Ectodermal cell (in vitro differentiated cells): ENCODE measurements around the gene ROR2.
"Not testable (repeated sequence)": the region's sequence is repeated elsewhere in the genome, so short reads cannot be mapped to it uniquely, and the experiment has no call there.

ENCODE experiments used
- H3K27ac ChIP-seq: 2 replicates; pipeline ENCODE4 v1.7.0; 2013; ENCODE audit warnings: mild to moderate bottlenecking, low read depth, low read length; ENCODE audit not compliant: insufficient read depth, poor library complexity, severe bottlenecking
- H3K27me3 ChIP-seq: 2 replicates; pipeline ENCODE4 v1.7.0; 2013; ENCODE audit warnings: mild to moderate bottlenecking, low read length; ENCODE audit not compliant: insufficient read depth, control insufficient read depth, poor library complexity, severe bottlenecking
- H3K36me3 ChIP-seq: one replicate; pipeline ENCODE4 v1.7.0; 2013; ENCODE audit warnings: low read length; ENCODE audit not compliant: control insufficient read depth, insufficient read depth
- H3K4me1 ChIP-seq: one replicate; pipeline ENCODE4 v1.7.0; 2013; ENCODE audit warnings: low read length; ENCODE audit not compliant: control insufficient read depth, insufficient read depth
- H3K4me3 ChIP-seq: 2 replicates; pipeline ENCODE4 v1.7.0; 2013; ENCODE audit warnings: low read depth, low read length, control low read depth; ENCODE audit not compliant: insufficient read depth
- H3K9me3 ChIP-seq: 2 replicates; pipeline ENCODE4 v1.7.0; 2013; ENCODE audit warnings: mild to moderate bottlenecking, low read length, moderate library complexity; ENCODE audit not compliant: control insufficient read depth
- WGBS, 2 experiments: methylation state at CpG; one replicate each; pipeline ENCODE4 v1.1.7; 2013; ENCODE audit warnings: missing lambda C conversion rate in 2 of 2; 5-methylcytosine and 5-hydroxymethylcytosine counted together

The ROR2 gene

GRCh38 chr9:91547081-91547480 lies 402.9 kb downstream of the ROR2 start:
- Histone ChIP-seq H3K4me1 (no peaks in the 10 kb centered on the region), H3K27me3 (no peaks in the 10 kb centered on the region), H3K9me3 (no peaks in the 10 kb centered on the region), H3K27ac (no peak overlapping the region), H3K36me3 (no peaks in the 10 kb centered on the region), H3K4me3 (no peak overlapping the region)
- WGBS, 2 experiments: 93 to 95% methylated on average over 2 of the region's 2 CpGs

DNA sequence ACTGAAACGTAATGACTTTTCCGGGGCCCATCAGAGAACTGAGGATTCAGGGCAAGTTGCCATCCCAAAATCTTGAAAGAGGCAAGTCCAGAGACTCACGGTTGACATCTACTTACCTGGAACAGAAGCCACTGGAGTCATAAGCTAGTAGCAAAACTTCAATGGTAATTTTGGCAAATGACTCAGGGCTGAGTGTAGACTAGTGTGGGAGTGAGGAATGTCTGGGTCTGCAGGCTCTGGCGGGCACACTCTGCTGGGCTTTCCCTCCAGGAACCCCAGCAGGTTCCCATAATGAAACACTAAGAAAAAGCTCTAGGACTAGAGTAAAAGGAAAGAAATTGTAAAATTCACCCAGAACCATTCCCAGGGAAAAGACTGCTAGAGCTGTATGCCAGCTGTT lies 403.5 kb downstream of the ROR2 start:
- H3K36me3 ChIP-seq: no peaks in the 10 kb centered on the region
- WGBS, 2 experiments: 96% methylated on average over 4 of the region's 4 CpGs
- no peaks in the 10 kb centered on the region for H3K9me3 ChIP-seq
- no peaks in the 10 kb centered on the region for H3K4me1 ChIP-seq
- H3K4me3 ChIP-seq: no peak overlapping the region
- H3K27me3 ChIP-seq: no peaks in the 10 kb centered on the region
- H3K27ac ChIP-seq: no peak overlapping the region

DNA sequence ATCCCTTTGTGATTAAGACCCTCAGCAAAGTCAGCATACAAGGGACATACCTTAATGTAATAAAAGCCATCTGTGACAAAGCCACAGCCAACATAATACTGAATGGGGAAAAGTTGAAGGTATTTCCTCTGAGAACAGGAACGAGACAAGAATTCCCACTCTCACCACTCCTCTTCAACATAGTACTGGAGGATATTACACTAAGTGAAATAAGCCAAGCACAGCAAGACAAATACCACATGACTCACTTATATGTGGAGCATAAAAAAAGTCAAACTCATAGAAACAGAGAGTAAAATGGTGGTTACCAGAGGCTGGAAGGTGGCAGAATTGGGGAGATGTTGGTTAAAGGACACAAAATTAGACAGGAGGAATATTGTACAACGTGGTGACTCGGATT lies 408.3 kb downstream of the ROR2 start:
- WGBS, 2 experiments: 67 to 83% methylated on average over 1 of the region's 3 CpGs
- no peak overlapping the region for H3K27ac ChIP-seq

DNA sequence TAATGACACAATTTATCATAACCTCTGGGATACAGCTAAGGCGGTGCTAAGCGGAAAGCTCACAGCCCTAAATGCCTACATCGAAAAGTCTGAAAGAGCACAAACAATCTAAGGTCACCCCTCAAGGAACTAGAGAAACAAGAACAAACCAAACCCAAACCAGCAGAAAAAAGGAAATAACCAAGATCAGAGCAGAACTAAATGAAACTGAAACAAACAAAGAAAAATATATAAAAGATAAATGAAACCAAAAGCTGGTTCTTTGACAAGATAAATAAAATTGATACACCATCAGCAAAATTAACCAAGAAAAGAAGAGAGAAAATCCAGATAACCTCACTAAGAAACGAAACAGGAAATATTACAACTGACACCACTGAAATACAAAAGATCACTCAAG lies 409.5 kb downstream of the ROR2 start:
- H3K4me1 ChIP-seq, H3K27me3 ChIP-seq, H3K9me3 ChIP-seq, H3K4me3 ChIP-seq, H3K36me3 ChIP-seq, H3K27ac ChIP-seq: not testable (repeated sequence)
- 87 to 91% methylated on average over 4 of the region's 4 CpGs for WGBS, 2 experiments

More for the DNA sequence above, 408.3 kb downstream of the ROR2 start:
- H3K4me1 ChIP-seq: no peaks in the 10 kb centered on the region
- H3K27me3 ChIP-seq: no peaks in the 10 kb centered on the region
- no peak overlapping the region for H3K4me3 ChIP-seq
- no peaks in the 10 kb centered on the region for H3K9me3 ChIP-seq
- no peaks in the 10 kb centered on the region for H3K36me3 ChIP-seq

GRCh38 chr9:91536211-91536691 lies 413.8 kb downstream of the ROR2 start:
- H3K27ac ChIP-seq: no peak overlapping the region

DNA sequence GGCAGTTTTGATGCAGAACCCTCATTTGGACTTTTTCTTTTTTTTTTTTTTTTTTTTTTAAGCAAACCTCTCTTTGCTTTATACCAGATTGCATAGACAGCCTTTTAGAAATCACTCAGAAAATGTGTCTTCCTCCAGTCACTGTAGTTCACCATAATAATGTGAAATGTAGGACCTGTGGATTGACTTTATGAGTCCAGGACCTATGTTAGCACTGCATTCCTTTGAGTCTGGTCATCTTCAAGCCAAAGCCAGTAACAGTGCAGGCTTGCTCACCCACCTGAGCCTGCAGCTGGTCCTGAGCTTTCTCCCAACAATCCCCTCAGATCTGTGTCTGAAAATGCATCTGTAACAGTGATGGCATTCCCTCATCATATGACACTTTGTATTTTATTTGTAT lies 415.7 kb downstream of the ROR2 start:
- Histone ChIP-seq H3K4me3 (no peak overlapping the region), H3K4me1 (no peaks in the 10 kb centered on the region), H3K36me3 (no peaks in the 10 kb centered on the region), H3K27ac (no peak overlapping the region), H3K27me3 (no peaks in the 10 kb centered on the region), H3K9me3 (no peaks in the 10 kb centered on the region)

More at GRCh38 chr9:91536211-91536691, 413.8 kb downstream of the ROR2 start:
- H3K9me3 ChIP-seq: no peaks in the 10 kb centered on the region
- H3K4me1 ChIP-seq: no peaks in the 10 kb centered on the region
- H3K27me3 ChIP-seq: no peaks in the 10 kb centered on the region
- 41 to 58% methylated on average over 3 of the region's 3 CpGs for WGBS, 2 experiments
- no peaks in the 10 kb centered on the region for H3K36me3 ChIP-seq
- no peak overlapping the region for H3K4me3 ChIP-seq

GRCh38 chr9:91533382-91533781 lies 416.6 kb downstream of the ROR2 start:
- Histone ChIP-seq H3K27ac (no peak overlapping the region), H3K27me3 (no peaks in the 10 kb centered on the region), H3K9me3 (no peaks in the 10 kb centered on the region), H3K4me3 (no peak overlapping the region), H3K36me3 (no peaks in the 10 kb centered on the region), H3K4me1 (no peaks in the 10 kb centered on the region)
- 89 to 92% methylated on average over 7 of the region's 7 CpGs for WGBS, 2 experiments

DNA sequence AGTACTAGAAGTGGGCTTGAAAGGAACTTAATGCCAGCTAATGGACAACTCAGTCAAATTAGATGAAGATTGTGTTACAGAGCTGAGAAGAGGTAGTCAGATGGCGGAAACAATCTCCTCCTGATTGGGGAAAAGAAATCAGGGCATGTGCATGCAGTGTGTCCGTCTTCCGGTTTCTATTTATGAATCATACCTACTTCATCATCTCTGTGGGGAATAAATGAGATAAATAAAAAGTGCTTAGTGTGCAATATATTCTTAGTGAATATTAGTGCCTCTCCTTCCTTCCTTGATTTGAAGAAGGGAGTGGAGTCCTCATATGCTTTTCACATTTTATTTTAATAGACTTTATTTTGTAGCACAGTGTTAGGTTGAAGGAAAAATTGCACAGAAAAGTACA lies 417.7 kb downstream of the ROR2 start:
- no peaks in the 10 kb centered on the region for H3K9me3 ChIP-seq
- no peaks in the 10 kb centered on the region for H3K27me3 ChIP-seq
- H3K4me3 ChIP-seq: no peak overlapping the region
- H3K36me3 ChIP-seq: no peaks in the 10 kb centered on the region
- no peak overlapping the region for H3K27ac ChIP-seq
- WGBS, 2 experiments: 94 to 100% methylated on average over 1 to 3 of the region's 3 CpGs
- no peaks in the 10 kb centered on the region for H3K4me1 ChIP-seq

- Histone ChIP-seq H3K27me3 (no peaks in the 10 kb centered on the region), H3K4me3 (no peak overlapping the region), H3K4me1 (no peaks in the 10 kb centered on the region), H3K27ac (no peak overlapping the region), H3K36me3 (no peaks in the 10 kb centered on the region), H3K9me3 (no peaks in the 10 kb centered on the region)
- 88 to 92% methylated on average over 1 to 2 of the region's 2 CpGs for WGBS, 2 experiments
Measured at GRCh38 chr9:91530829-91531228, 419.2 kb downstream of the ROR2 start.

DNA sequence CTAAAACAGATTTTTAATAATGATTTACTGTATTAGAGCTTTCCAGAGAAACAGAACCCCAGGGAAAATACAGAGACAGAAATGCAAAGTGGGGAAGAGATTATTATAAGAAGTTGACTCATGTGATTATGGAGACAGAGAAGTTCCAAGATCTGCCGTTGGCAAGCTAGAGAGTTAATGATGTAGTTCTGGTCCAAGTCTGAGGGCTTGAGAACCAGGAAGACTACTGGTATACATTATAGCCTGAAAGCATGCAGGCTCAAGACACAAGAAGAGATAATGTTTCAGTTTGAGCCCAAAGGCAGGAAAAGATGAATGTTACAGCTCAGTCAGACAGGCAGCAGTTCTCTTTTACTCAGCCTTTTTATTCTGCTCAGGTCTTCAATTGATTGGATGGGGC lies 427.5 kb downstream of the ROR2 start:
- no peak overlapping the region for H3K27ac ChIP-seq
- WGBS, 2 experiments: 44 to 47% methylated on average over 1 of the region's 1 CpG
- no peaks in the 10 kb centered on the region for H3K9me3 ChIP-seq
- no peaks in the 10 kb centered on the region for H3K27me3 ChIP-seq
- no peak overlapping the region for H3K4me3 ChIP-seq
- no peaks in the 10 kb centered on the region for H3K4me1 ChIP-seq
- H3K36me3 ChIP-seq: no peaks in the 10 kb centered on the region
